HG03135 (cell line): ENCODE data around the gene CHRNB1.

Experiments
- ATAC-seq: cut with Tn5 transposase; IDR thresholded peaks from one replicate; pipeline ENCODE4 v1.9.1; 2021; ENCODE audit warnings: mild to moderate bottlenecking, moderate library complexity; ENCODE audit not compliant: unreplicated experiment

The CHRNB1 gene

GRCh38 chr17:7414837-7415236 lies 30.0 kb upstream of the CHRNB1 start:
- ATAC-seq, result no peak

GRCh38 chr17:7415784-7416183 lies 29.1 kb upstream of the CHRNB1 start:
- no peak for ATAC-seq

DNA sequence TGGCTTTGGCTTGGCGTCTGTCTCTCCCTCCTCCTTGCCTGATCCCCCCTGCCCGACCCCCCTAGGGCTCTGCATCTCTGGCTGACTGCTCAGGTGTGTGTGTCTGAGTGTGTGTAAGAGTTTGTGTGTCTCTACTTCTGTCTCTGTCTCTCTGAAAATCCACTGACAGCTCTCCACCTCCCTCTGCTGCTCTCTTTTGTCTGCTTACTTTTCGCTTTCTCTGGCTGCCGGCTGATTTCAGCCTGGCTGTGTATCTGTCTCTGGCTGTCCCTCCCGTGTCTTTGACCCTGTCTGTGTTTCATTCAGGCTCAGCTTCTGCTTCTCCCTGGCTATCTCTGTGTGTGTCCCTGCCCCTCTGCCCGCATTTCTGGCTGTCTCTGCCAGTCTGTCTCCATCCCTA lies 28.5 kb upstream of the CHRNB1 start:
- no peak for ATAC-seq

- no peak for ATAC-seq
Observed at GRCh38 chr17:7417056-7417655, 27.7 kb upstream of the CHRNB1 start.

GRCh38 chr17:7418472-7419152 lies 26.2 kb upstream of the CHRNB1 start:
- ATAC-seq, result no peak

DNA sequence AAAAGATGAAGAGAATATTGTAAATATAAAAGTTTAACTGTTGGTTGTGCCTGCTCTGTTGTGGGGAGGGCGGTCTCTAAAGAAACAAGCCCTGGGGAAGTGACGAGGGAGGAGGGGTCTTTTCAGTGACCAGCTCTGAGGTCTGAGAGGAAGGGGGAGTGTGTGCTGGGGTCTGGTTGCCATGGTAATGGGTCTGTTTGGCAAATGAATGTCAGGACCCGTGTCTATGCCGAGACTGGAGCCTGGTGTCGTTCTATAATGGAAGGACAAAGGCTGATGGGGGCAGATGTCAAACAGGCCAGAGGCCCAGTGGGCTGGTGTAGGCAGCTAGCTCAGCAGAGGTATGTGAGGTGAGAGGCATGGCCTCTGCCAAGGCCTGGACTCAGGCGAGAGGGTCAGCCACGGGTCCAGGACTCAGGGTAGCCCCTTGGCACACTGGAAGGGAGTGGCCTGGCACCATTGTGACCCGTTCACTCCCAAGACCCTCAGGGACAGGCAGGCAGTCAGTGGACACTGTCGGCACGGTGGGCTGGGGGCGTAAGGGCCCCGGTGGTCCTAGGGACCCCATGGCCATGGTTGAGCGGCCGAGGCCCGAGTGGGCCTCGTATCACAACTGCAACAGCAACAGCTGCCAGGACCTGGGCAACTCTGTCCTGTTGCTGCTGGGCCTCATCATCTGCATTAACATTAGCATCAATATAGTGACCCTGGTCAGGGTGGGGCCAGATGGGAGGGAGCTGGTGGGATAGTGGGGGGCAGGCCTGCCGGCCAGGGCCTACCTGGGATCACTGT lies 24.8 kb upstream of the CHRNB1 start, which contains the start of gene SPEM1:
SPEM1 (plus strand) TSS at position 506 of the 792 bp plus-strand sequence; CDS start at position 567, 61 bp downstream.
- ATAC-seq, result no peak

GRCh38 chr17:7421186-7421585 lies 23.7 kb upstream of the CHRNB1 start:
- no peak for ATAC-seq

DNA sequence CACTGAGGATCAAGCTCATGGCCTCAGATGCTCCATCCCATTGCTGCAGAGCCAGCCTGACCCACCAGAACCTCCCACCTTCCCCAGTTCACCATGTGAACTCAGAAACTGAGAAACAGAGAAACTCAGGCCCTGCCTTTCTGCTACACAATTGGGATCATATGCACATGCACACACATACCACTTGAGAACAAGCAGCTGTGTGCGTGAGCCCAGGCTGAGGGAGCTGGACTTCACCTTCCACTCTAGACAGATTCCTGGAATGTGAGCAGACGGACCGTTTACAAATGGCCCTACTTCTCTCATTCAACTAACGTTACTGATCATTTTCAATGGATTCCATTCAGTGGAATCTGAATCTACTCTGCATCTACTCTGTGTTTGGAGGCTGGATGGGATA lies 21.2 kb upstream of the CHRNB1 start:
- no peak for ATAC-seq

DNA sequence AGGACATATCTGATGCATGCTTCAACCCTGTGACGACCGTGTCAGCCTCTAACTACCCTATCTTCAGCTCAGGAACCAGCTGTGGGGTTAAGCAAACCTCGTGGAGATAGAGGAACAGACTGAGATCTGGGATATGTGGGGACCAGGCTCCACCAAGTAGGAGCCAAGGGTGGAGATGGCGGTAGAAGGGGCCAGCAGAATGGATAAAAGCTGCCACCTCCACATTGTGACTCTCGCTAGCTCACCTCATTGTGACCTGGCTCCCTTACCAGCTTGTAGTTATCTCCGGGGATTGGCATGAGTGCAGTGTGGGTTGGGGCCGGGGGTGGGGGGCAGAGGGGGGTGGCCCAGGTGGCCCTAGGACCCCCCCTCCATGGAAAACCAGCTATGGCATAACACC lies 19.5 kb upstream of the CHRNB1 start, which contains the start of gene SPEM2:
SPEM2 (plus strand) TSS at position 301 of the 400 bp plus-strand sequence; CDS start at position 374, 73 bp downstream.
- no peak for ATAC-seq

- no peak for ATAC-seq
Observed at GRCh38 chr17:7425756-7426155, 19.1 kb upstream of the CHRNB1 start.

GRCh38 chr17:7426203-7426863 lies 18.5 kb upstream of the CHRNB1 start:
- ATAC-seq, result no peak

DNA sequence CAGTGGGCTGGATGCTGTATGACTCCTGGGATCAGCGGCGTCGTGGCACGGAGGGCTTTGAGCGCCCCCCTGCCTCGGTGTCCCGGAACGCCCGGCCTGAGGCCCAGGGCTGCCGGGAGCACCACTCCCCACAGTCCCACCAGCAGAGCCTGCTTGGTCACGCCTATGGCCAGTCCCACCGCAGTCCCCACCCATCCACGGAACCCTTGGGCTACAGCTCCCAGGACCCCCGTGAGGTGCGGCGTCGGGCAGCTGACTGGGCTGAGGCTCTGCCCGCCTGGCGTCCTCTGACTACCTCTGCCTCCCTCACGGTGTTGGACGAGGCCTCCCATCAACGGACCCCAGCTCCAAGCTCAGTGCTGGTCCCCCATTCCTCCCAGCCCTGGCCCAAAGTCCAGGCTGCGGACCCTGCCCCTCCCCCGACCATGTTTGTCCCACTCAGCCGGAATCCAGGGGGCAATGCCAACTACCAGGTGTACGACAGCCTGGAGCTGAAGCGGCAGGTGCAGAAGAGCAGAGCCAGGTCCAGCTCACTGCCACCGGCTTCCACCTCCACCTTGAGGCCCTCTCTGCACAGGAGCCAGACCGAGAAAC lies 17.9 kb upstream of the CHRNB1 start:
- no peak for ATAC-seq

GRCh38 chr17:7427549-7427948 lies 17.3 kb upstream of the CHRNB1 start:
- no peak for ATAC-seq

- ATAC-seq, result no peak
Observed at GRCh38 chr17:7428557-7428956, 16.3 kb upstream of the CHRNB1 start, which contains the start of gene SPEM3. Gene SPEM3, plus strand, starts transcription at chr17:7428857. Its CDS starts 46 bp downstream, at chr17:7428903.

DNA sequence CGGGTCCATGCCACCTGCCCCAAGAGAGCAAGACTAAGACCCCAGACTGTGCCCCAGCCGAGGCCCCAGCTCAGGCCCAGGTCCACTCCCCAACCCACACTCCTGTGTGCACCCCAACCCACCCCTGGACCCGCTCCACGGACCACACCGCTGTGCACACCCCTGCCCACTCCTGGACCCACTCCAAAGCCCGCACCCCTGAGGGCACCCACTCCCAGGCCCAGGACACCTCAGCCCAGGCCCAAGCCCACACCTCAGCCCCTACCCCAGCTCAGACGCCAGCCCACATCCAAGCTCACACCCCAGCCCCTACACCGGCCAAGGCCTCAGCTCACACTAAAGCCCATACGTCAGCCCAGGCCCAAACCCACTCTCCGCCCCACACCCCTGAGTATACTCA lies 15.1 kb upstream of the CHRNB1 start:
- no peak for ATAC-seq

DNA sequence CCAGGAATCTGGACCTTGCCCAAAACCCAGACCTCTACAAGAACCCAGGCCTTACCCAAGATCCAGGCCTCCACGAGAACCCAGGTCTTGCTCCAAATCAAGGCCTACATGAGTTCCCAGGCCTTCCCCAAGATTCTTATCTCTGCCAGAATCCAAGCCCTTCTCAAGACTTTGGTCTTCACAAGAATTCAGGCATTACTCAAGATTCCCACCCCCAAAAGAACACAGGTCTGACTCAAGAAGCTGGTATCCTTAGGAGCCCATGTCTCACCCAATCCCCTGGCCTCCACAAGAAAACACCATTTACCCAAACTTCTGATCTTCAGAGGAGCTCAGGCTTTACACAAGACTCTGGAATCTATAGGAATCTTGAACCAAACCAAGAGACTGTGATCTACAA lies 13.6 kb upstream of the CHRNB1 start:
- no peak for ATAC-seq

GRCh38 chr17:7432296-7432695 lies 12.6 kb upstream of the CHRNB1 start:
- no peak for ATAC-seq

- ATAC-seq, result peak; percentile 23
Observed at GRCh38 chr17:7435676-7436555, 8.9 kb upstream of the CHRNB1 start.

GRCh38 chr17:7436556-7437368 lies 8.1 kb upstream of the CHRNB1 start:
- ATAC-seq, result no peak
